ENCODE results near the gene FHOD3.

FHOD3 gene

DNA sequence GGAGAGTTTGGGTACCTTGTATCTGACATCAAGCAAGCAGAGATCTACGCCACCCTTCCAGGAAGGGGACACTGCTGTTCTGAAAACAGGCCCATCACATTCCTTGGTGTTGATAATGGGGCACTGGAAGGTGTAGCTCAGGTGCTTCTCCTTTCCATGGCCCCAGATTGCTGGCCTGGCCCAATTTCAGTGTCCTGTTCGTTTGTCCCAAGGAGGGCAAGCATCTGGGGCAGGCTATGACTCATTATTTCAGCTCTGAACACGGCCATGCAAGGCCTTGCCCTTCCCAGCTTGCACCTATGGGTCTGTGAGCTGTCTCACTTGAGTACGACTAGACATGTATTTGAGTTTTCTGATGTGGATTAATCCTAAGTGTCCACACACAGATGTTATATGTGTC is 101.5 kb downstream of the FHOD3 start:
- TF ChIP-seq, protein P1, sequence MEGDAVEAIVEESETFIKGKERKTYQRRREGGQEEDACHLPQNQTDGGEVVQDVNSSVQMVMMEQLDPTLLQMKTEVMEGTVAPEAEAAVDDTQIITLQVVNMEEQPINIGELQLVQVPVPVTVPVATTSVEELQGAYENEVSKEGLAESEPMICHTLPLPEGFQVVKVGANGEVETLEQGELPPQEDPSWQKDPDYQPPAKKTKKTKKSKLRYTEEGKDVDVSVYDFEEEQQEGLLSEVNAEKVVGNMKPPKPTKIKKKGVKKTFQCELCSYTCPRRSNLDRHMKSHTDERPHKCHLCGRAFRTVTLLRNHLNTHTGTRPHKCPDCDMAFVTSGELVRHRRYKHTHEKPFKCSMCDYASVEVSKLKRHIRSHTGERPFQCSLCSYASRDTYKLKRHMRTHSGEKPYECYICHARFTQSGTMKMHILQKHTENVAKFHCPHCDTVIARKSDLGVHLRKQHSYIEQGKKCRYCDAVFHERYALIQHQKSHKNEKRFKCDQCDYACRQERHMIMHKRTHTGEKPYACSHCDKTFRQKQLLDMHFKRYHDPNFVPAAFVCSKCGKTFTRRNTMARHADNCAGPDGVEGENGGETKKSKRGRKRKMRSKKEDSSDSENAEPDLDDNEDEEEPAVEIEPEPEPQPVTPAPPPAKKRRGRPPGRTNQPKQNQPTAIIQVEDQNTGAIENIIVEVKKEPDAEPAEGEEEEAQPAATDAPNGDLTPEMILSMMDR (IDR thresholded peaks at IDR 0.05; ENCODE audit: low read depth, low read length): no peak
- DNase-seq (ENCODE audit: extremely low read depth, low read depth): no peak

DNA sequence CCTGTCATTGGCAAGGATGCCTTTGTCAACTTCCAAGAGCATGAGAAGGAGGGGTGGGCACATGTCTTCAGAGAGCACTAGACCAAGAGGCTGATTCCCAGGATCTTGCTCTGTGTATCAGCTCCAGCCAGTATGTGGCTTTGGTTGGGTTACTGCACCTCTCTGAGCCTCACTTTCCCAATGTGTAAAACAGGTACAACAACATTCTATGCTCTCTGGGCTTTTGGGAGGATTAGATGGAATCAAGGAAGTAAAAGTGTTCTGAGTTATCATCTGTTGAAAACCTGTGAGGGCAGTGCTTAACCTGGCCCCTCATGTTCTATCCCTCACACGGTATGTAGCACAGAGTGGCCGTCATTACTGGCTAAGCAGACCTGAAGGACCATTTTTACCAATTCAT is 103.9 kb downstream of the FHOD3 start:
- DNase-seq (ENCODE audit: extremely low read depth, low read depth): no peak
- TF ChIP-seq, protein P1 (IDR thresholded peaks at IDR 0.05; ENCODE audit: low read depth, low read length): no peak

DNA sequence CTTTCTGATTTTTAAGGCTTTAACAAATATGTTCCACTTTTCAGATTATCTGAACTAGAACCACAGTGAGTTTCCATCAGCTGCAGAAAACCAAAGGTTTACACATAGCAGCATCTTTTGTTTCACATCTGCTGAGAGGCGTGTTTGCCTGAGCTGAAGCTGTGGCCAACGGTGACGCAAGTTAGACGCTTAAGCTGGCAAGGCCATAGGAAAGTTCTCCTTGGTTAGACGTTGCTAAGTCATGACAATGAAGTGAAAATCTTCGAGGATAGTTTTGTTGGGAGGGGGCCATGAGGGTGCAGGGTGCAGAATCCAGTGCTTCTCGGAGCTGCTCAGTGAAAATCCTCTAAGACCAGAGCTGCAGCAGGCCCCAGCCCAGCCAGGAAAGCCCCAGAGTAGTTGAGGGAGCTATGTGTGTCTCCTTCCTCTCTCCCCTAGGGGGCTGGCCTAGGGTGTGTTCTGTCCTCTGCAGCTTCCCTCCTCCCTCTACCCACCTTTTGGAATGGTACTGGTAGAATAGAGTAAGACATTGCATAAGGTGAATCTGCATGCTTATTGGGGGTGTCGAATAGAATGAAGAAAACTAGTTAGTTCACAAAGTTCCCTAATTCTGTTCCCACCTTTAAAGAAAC is 105.4 kb downstream of the FHOD3 start:
- TF ChIP-seq, protein P1 (IDR thresholded peaks at IDR 0.05; ENCODE audit: low read depth, low read length): no peak; the same call in 1 of the 2 replicates
- peak; percentile 91 for DNase-seq (ENCODE audit: extremely low read depth, low read depth)

DNA sequence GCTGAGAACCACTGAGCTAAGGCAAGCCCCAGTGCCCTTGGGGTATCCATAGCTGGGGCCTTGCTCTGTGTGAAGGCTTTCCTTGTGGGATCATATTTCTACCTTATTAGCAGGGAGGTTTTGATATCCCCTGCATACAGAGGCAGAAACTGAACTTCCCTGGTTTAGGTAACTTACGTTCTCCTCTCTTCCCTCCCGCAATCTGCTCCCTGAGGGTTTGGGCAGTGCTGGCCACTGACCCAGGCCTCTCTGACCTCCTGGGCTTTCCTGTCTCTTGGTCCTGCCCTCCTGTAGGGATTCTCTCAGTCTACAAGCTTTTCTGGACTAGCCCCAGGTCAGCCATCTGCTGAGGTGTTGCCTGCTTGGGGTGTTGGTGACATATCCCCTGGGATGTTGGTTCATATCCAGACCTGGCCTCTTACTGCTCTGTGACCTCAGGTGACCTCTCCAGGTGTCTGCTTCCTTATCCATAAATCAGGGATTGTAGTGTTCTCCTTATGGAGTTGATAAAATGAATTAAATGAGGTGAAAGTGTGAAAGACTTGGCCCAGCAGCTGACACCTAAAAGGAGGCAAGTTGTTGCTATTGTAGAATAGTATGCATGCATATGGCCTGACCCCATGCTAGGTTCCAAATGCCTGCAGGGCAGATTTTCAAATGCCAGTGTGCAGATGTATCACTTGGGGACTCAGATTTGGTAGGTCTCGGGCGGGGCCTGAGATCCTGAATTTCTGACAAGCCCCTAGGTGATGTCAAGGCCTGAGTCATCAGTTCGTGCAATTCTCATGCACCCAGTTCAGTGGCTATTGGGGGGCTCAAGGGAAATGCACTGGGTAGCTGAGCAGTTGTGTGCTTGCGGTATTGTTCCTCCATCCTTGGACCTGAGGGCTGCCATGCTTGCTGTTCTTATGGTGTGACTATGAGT is 106.6 kb downstream of the FHOD3 start:
- no peak for DNase-seq (ENCODE audit: extremely low read depth, low read depth)
- TF ChIP-seq, protein P1 (IDR thresholded peaks at IDR 0.05; ENCODE audit: low read depth, low read length): no peak

DNA sequence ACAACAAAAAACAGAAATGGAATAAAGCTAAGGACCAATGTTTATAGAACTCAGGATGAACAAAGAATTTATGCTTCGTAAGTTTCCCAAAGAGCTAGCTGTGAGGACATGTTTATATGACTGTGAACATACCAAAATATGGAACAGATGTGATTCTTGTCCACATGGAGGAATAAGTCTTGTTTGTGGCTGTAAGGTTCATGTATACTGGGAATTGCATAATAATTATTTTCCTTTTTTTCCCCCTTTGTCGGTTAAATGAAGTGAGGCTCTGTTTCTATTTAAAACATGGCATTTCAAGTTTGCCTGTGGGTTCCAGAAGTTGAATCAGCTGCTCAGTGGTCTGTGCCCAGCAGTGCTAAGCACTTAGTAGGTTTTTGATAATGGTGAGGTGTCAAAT is 108.1 kb downstream of the FHOD3 start:
- TF ChIP-seq, protein P1 (IDR thresholded peaks at IDR 0.05; ENCODE audit: low read depth, low read length): no peak
- peak; percentile 59 for DNase-seq (ENCODE audit: extremely low read depth, low read depth)

DNA sequence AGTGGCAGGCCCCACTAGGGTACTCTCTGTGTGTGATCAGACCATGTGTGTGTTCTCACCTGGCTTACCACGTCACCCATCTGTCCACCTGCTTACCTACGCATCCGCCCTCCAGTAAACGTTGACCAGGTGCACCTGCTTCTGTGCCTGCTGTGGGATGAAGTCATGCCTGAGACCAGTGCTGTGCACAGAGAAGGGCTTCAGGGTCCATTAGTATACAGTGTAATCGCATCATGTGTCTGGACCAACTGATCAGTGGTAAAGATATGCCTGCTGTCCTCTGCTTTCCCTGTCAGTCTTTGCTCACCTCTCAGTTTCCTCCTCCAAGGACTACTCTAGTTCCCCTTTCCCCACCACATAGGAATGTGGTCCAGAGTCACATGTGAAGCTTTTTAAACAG is 109.3 kb downstream of the FHOD3 start:
- TF ChIP-seq, protein P1 (IDR thresholded peaks at IDR 0.05; ENCODE audit: low read depth, low read length): no peak
- DNase-seq (ENCODE audit: extremely low read depth, low read depth): no peak

DNA sequence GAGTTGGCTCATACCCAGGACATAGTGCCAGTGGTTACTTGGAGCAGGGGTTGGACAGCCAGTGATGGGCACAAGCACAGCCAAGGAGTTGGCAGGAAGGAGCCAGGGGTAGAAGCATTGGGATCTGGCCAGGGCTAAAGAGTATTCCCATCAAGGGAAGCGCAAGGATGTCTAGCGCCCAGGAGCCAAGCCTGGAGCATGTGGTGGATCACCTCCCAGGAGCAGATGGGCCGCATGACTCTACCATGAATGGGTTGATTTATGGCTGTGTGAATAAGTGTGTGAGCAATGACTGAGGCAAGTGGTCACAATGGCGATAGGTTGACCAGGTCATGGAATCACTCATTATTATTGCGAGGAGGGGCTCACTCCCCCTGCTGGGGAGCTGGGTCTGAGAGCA is 111.1 kb downstream of the FHOD3 start:
- DNase-seq (ENCODE audit: extremely low read depth, low read depth): no peak
- TF ChIP-seq, protein P1 (IDR thresholded peaks at IDR 0.05; ENCODE audit: low read depth, low read length): no peak

Measured in AG09319 (cell line).